22Rv1 (cell line): ENCODE measurements around the gene TREML2.
"Not testable (repeated sequence)": the region's sequence is repeated elsewhere in the genome, so short reads cannot be mapped to it uniquely, and the experiment has no call there.

ENCODE experiments used
- H3K27ac ChIP-seq: fragments of 450-650 bp; 2 replicates; pipeline ENCODE4 v1.5.1; 2017
- ZFX ChIP-seq: fragments of 450-650 bp; IDR thresholded peaks from 2 replicates; pipeline ENCODE4 v1.6.1; 2017; ENCODE audit warnings: antibody characterized with exemption, borderline replicate concordance
- TF ChIP-seq, protein P1 (sequence below): fragments of 450-650 bp; IDR thresholded peaks from 2 replicates; pipeline ENCODE4 v1.5.1; 2017; ENCODE audit warnings: mild to moderate bottlenecking

TREML2 gene

DNA sequence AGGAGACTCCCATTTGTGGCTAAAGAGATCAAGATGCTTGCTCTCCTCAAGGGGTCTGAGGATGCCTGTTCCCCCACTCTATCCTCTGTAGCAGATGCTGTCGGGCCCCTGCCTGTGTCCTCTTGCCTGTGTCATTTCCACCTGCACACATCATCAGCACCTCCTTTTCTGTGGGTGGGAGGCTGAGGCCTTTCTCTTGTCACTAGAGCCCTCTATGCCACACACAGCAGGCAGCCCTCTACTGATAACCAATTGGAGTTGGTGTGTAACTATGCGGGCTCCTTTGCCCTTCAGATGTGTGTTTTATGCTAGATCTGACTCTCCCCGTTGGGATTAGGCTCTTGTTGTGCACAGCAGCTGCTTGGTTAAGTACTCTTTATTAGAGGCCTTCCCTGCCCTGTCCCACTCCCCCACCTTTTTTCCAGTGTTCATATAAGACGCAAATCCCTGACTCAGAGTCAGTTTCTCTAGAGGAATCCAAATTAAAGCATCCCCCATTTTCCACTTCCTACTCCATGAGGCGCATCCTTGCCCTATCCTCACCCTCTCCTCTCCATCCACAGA is 7.7 kb downstream of the TREML2 start:
- no peak for TF ChIP-seq ZFX
- TF ChIP-seq, protein P1, sequence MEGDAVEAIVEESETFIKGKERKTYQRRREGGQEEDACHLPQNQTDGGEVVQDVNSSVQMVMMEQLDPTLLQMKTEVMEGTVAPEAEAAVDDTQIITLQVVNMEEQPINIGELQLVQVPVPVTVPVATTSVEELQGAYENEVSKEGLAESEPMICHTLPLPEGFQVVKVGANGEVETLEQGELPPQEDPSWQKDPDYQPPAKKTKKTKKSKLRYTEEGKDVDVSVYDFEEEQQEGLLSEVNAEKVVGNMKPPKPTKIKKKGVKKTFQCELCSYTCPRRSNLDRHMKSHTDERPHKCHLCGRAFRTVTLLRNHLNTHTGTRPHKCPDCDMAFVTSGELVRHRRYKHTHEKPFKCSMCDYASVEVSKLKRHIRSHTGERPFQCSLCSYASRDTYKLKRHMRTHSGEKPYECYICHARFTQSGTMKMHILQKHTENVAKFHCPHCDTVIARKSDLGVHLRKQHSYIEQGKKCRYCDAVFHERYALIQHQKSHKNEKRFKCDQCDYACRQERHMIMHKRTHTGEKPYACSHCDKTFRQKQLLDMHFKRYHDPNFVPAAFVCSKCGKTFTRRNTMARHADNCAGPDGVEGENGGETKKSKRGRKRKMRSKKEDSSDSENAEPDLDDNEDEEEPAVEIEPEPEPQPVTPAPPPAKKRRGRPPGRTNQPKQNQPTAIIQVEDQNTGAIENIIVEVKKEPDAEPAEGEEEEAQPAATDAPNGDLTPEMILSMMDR = no peak
- H3K27ac ChIP-seq = no peak overlapping the region

DNA sequence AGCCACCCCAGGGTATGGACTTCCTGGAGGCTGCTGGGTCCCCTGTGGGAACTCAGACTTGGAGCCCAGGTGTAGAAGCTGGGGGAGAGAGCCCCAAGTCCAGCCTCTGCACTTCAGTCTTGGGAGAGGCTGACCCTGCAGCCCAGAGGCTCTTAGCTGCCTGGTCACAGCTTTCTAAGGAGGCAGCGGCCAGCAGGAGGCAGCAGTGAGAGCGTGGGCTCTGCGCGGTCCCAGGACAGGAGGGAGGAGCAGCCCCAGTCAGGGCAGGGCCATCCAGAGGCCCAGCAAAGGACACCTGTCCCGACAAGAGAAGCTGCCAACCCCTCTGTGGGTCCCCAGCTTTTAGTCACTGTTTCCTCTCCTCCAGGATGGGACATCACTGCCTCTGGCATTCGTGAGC is 9.4 kb downstream of the TREML2 start:
- H3K27ac ChIP-seq = no peak overlapping the region
- TF ChIP-seq, protein P1 = peak; percentile 82
- TF ChIP-seq ZFX = no peak

DNA sequence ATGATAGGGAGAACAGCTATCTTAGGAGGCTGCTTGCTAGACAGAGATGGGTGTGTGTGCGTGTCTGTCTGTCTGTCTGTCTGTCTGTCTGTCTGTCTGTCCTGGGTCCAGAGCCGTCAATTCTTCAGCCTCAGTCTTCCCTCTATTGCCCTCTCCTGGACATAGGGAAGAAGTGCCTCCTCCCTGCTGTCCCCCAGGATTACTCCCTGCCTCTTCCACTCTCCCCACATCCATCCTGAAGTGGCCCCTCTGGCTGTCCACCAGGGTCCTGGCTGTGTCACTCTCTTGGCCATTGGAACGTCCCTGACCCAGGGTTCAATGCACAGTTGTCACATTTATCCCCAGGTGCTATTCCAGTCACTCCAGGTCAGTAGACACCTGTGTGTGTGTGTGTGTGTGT is 10.2 kb downstream of the TREML2 start:
- TF ChIP-seq, protein P1 = no peak
- no peak for TF ChIP-seq ZFX
- no peak overlapping the region for H3K27ac ChIP-seq

DNA sequence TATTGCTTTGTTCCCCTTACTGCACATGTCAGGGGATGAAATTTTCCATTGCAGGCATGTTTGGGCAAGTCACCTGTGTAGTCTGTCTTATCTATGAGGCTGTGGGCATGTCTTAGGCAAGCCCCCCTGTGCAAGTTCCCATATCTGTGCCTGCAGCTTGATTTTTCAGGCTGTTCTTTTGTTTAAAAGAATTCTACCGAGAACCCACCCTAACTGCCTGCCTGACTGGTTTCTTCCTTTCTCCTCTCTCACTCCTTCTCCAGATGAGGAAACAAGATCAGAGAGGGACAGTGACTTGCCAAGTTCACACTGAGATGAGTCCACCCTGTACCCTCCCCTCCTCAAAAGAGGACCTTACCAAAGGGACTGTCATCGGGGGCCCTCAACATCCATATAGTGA is 11.0 kb downstream of the TREML2 start:
- TF ChIP-seq, protein P1 = no peak
- no peak for TF ChIP-seq ZFX
- no peak overlapping the region for H3K27ac ChIP-seq

DNA sequence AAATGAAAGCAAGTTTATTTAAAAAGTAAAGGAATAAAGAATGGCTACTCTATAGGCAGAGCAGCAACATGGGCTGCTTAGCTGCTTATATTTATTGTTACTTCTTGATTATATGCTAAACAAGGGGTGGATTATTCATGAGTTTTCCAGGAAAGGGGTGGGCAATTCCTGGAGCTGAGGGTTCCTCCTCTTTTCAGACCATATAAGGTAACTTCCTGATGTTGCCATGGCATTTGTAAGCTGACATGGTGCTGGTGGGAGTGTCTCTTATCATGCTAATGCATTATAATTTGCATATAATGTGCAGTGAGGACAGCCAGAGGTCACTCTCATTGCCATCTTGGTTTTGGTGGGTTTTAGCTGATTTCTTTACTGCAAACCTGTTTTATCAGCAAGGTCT is 11.9 kb downstream of the TREML2 start:
- not testable (repeated sequence) for H3K27ac ChIP-seq

DNA sequence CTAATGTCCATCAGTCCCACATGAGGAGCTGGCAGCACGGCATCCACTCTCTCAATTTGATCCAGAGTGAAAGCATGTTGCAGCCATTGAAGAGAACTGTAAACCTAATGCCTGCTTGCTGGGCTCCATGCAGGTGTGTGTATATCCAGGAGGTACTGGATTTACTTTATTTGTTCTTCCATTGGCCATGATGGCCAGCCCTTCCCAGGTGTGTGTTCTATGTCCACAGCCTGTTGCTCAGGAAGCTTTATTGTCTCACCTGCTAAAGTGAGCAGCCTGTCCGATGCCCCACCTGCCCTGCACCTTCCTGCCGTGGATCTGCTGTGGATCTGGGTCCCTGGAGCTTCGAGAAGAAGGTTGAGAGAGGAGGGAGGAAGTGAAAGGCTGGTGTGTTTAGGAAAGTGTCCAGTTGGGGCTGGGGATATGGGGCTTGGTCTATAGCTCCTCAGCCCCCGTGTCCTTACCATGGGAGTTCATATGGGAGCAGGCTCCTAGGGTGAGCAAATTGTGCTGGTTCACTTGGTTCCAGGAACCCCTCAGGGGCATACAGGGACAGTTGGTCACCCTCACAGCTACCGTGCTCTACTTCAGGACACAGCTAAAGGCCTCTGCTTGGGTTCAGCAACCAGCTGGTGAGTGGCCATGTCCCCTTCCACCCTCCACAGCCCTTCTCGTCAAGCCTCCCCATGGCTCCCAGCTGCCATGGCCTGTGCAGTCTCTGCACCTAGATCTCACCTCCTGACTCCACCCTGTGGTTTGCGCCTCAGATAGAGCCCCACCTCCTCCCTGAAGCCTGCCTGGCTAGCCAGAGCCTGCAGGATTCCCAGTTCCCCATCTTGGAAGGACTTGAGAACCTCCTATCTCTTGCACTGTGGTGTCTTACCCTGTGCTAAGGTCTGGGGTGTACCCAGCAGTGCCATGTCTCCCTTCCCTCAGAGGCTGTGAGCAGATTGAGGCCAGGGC is 12.7 kb downstream of the TREML2 start:
- TF ChIP-seq ZFX = no peak
- TF ChIP-seq, protein P1 = no peak
- no peak overlapping the region for H3K27ac ChIP-seq

DNA sequence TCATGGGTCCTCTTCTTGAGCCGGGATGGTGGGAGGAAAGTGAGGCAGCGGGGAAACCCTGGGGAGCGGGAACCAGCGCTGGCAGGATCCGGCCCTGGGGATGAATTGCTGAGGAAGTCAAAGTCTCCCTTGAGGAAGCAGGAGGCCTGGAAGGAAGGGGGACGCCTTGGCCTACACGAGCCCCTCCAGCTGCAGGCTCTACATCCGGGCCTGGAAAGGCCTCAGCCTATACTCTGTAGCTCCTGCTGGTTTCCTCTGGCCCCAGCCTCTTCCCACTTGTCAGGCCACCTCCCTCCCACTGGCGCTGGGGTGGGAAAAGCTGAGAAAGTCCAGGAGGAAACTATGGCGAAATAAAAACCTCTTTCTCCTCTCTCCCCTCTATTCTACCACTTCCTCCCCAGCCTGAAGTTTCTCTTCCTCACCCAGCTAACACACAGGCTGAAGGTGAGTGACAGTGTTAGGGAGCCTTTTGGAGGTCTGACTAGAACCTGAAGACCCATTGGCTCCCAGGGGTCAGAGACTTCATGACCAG is 14.9 kb downstream of the TREML2 start:
- no peak for TF ChIP-seq ZFX
- TF ChIP-seq, protein P1 = no peak
- H3K27ac ChIP-seq = no peak overlapping the region
